Gastroesophageal sphincter (tissue), 3 donors: Measurements from ENCODE around the gene C11orf52.

ENCODE experiments used
- CTCF ChIP-seq, 4 experiments: fragments of 200-600 bp in 2 of 4; fragments of 450-650 bp in 2 of 4; sonication (generic) in 1 of 4; IDR thresholded peaks; one replicate each; pipeline ENCODE4 v1.5.1; 2017 to 2019; ENCODE audit warnings: antibody characterized with exemption in 4 of 4, mild to moderate bottlenecking in 2 of 4, moderate library complexity in 2 of 4
- EP300 ChIP-seq: sonication (generic); formaldehyde crosslinking; IDR thresholded peaks from one replicate; pipeline ENCODE4 v1.6.1; 2017; ENCODE audit warnings: antibody characterized with exemption, mild to moderate bottlenecking
- POLR2A ChIP-seq, 2 donors: fragments of 450-650 bp; IDR thresholded peaks; one replicate each; pipeline ENCODE4 v1.6.1; 2017; ENCODE audit warnings: antibody characterized with exemption in 2 of 2, mild to moderate bottlenecking in 2 of 2, moderate library complexity in 1 of 2

- TF ChIP-seq CTCF (IDR thresholded peaks at IDR 0.05) (no peak), POLR2A (IDR thresholded peaks at IDR 0.05) (no peak), EP300 (no peak)
Measured at GRCh38 chr11:111969344-111969743, 50.6 kb downstream of the C11orf52 start.
